ENCODE data around the gene FCN1.
A peak's percentile ranks its signal among the peaks of the same experiment; 100 is the strongest.

Gene FCN1

DNA sequence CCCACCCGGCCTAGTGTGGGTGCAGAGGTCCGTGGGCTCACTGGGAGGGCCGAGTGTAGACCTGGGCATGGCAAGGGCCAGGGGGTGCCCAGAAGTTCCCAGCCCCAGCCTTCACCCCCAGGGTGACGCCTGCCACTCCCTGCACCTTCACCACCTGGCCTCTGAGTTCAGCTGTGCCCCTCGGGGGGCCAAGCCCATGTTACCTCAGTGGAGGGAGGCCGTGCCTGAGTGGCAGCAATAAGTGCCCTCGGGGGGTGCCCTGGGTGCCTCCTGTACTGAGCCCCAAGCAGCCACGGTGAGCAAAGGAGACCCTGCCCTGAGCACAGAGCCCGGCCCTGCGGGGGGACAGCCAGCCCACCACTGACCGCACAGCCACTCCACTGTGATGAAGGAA, 47.4 kb downstream of the FCN1 start:
- Histone ChIP-seq H2BK5ac (ENCODE audit: low read length) (peak overlapping the region; percentile 49), H4K91ac (ENCODE audit: low read depth, low read length, poor library complexity) (no peak overlapping the region), H3K4ac (ENCODE audit: low read length) (no peak overlapping the region), H3K4me3 (ENCODE audit: low read length in 2 of 2) (no peak overlapping the region), H3K36me3 (replicated peaks in 1 of 2; ENCODE audit: control insufficient read depth in 2 of 2, insufficient read depth in 2 of 2, low read length in 2 of 2) (no peaks in the 10 kb centered on the region), H2BK120ac (ENCODE audit: low read depth, low read length) (no peak overlapping the region), H3K27me3 (ENCODE audit: control insufficient read depth in 3 of 3, insufficient read depth in 3 of 3, low read depth in 1 of 3, low read length in 3 of 3) (no peaks in the 10 kb centered on the region), H2AFZ (ENCODE audit: low read length) (no peak overlapping the region), H3K79me1 (ENCODE audit: low read depth, low read length) (no peaks in the 10 kb centered on the region), H4K8ac (ENCODE audit: low read depth, low read length) (peak overlapping the region; percentile 65), H3K23ac (ENCODE audit: low read depth, low read length, poor library complexity) (no peak overlapping the region), H3K9ac (ENCODE audit: low read depth, low read length, poor library complexity) (peak overlapping the region; percentile 4), H3K4me2 (ENCODE audit: insufficient read depth, low read length, poor library complexity, severe bottlenecking) (no peak overlapping the region), H3K14ac (ENCODE audit: low read length) (peak overlapping the region; percentile 56), H3K18ac (ENCODE audit: low read length) (peak overlapping the region; percentile 83), H3K27ac (replicated peaks; ENCODE audit: low read length) (no peak overlapping the region), H2AK5ac (ENCODE audit: low read depth, low read length) (peak overlapping the region; percentile 89), H3K9me3 (replicated peaks in 1 of 2; ENCODE audit: control insufficient read depth in 2 of 2, insufficient read depth in 1 of 2, low read depth in 1 of 2, low read length in 2 of 2) (peaks cover 0 to 2% of the 10 kb centered on the region in 2 donors), H3K4me1 (ENCODE audit: control insufficient read depth in 2 of 2, insufficient read depth in 1 of 2, low read depth in 1 of 2, low read length in 2 of 2) (no peaks in the 10 kb centered on the region), H2BK12ac (ENCODE audit: low read length) (no peak overlapping the region), H2BK15ac (ENCODE audit: low read length) (peak overlapping the region; percentile 67)
- DNase-seq (ENCODE audit: low spot score): no peak
- no CpG with 5 or more reads among the region's 11 CpGs for WGBS, 2 donors (ENCODE audit: extremely low coverage in 2 of 2, insufficient read length in 2 of 2, insufficient replicate concordance in 1 of 2)

GRCh38 chr9:134869554-134870300, 48.0 kb downstream of the FCN1 start:
- H4K8ac ChIP-seq (ENCODE audit: low read depth, low read length): no peak overlapping the region
- WGBS, 2 donors (ENCODE audit: extremely low coverage in 2 of 2, insufficient read length in 2 of 2, insufficient replicate concordance in 1 of 2): no CpG with 5 or more reads among the region's 17 CpGs

GRCh38 chr9:134868751-134869553, 48.8 kb downstream of the FCN1 start:
- Histone ChIP-seq H3K23ac (ENCODE audit: low read depth, low read length, poor library complexity) (no peak overlapping the region), H2AFZ (ENCODE audit: low read length) (no peak overlapping the region), H2BK5ac (ENCODE audit: low read length) (no peak overlapping the region), H3K9ac (ENCODE audit: low read depth, low read length, poor library complexity) (no peak overlapping the region), H3K4ac (ENCODE audit: low read length) (no peak overlapping the region), H3K27ac (replicated peaks; ENCODE audit: low read length) (no peak overlapping the region), H3K4me3 (ENCODE audit: low read length in 2 of 2) (no peak overlapping the region), H2BK15ac (ENCODE audit: low read length) (peak overlapping the region; percentile 87), H3K14ac (ENCODE audit: low read length) (peak overlapping the region; percentile 56), H2AK5ac (ENCODE audit: low read depth, low read length) (peak overlapping the region; percentile 43), H4K91ac (ENCODE audit: low read depth, low read length, poor library complexity) (peak overlapping the region; percentile 30), H4K8ac (ENCODE audit: low read depth, low read length) (no peak overlapping the region), H2BK120ac (ENCODE audit: low read depth, low read length) (peak overlapping the region; percentile 41), H2BK12ac (ENCODE audit: low read length) (peak overlapping the region; percentile 2), H3K18ac (ENCODE audit: low read length) (peak overlapping the region; percentile 15), H3K27me3 (ENCODE audit: control insufficient read depth in 3 of 3, insufficient read depth in 3 of 3, low read depth in 1 of 3, low read length in 3 of 3) (no peaks in the 10 kb centered on the region), H3K79me1 (ENCODE audit: low read depth, low read length) (no peaks in the 10 kb centered on the region), H3K9me3 (replicated peaks in 1 of 2; ENCODE audit: control insufficient read depth in 2 of 2, insufficient read depth in 1 of 2, low read depth in 1 of 2, low read length in 2 of 2) (peaks cover 0 to 2% of the 10 kb centered on the region in 2 donors), H3K4me1 (ENCODE audit: control insufficient read depth in 2 of 2, insufficient read depth in 1 of 2, low read depth in 1 of 2, low read length in 2 of 2) (no peaks in the 10 kb centered on the region), H3K4me2 (ENCODE audit: insufficient read depth, low read length, poor library complexity, severe bottlenecking) (no peak overlapping the region), H3K36me3 (replicated peaks in 1 of 2; ENCODE audit: control insufficient read depth in 2 of 2, insufficient read depth in 2 of 2, low read length in 2 of 2) (no peaks in the 10 kb centered on the region)
- WGBS, 2 donors (ENCODE audit: extremely low coverage in 2 of 2, insufficient read length in 2 of 2, insufficient replicate concordance in 1 of 2): no CpG with 5 or more reads among the region's 25 CpGs
- DNase-seq (ENCODE audit: low spot score): no peak

More at GRCh38 chr9:134869554-134870300, 48.0 kb downstream of the FCN1 start:
- H3K4me2 ChIP-seq (ENCODE audit: insufficient read depth, low read length, poor library complexity, severe bottlenecking): no peak overlapping the region
- H3K27ac ChIP-seq (replicated peaks; ENCODE audit: low read length): no peak overlapping the region
- H3K79me1 ChIP-seq (ENCODE audit: low read depth, low read length): no peaks in the 10 kb centered on the region
- H2BK5ac ChIP-seq (ENCODE audit: low read length): peak overlapping the region; percentile 49
- H3K18ac ChIP-seq (ENCODE audit: low read length): peak overlapping the region; percentile 57
- H4K91ac ChIP-seq (ENCODE audit: low read depth, low read length, poor library complexity): no peak overlapping the region
- DNase-seq (ENCODE audit: low spot score): no peak
- peak overlapping the region; percentile 56 for H3K14ac ChIP-seq (ENCODE audit: low read length)
- no peaks in the 10 kb centered on the region for H3K4me1 ChIP-seq (ENCODE audit: control insufficient read depth in 2 of 2, insufficient read depth in 1 of 2, low read depth in 1 of 2, low read length in 2 of 2)
- H3K4ac ChIP-seq (ENCODE audit: low read length): no peak overlapping the region
- H3K4me3 ChIP-seq (ENCODE audit: low read length in 2 of 2): no peak overlapping the region
- H3K9me3 ChIP-seq (replicated peaks in 1 of 2; ENCODE audit: control insufficient read depth in 2 of 2, insufficient read depth in 1 of 2, low read depth in 1 of 2, low read length in 2 of 2): peaks cover 0 to 2% of the 10 kb centered on the region in 2 donors
- peak overlapping the region; percentile 41 for H2BK12ac ChIP-seq (ENCODE audit: low read length)
- no peak overlapping the region for H2BK120ac ChIP-seq (ENCODE audit: low read depth, low read length)
- H2AFZ ChIP-seq (ENCODE audit: low read length): no peak overlapping the region
- H3K9ac ChIP-seq (ENCODE audit: low read depth, low read length, poor library complexity): peak overlapping the region; percentile 4
- no peaks in the 10 kb centered on the region for H3K27me3 ChIP-seq (ENCODE audit: control insufficient read depth in 3 of 3, insufficient read depth in 3 of 3, low read depth in 1 of 3, low read length in 3 of 3)
- no peaks in the 10 kb centered on the region for H3K36me3 ChIP-seq (replicated peaks in 1 of 2; ENCODE audit: control insufficient read depth in 2 of 2, insufficient read depth in 2 of 2, low read length in 2 of 2)
- peak overlapping the region; percentile 89 for H2AK5ac ChIP-seq (ENCODE audit: low read depth, low read length)
- no peak overlapping the region for H2BK15ac ChIP-seq (ENCODE audit: low read length)
- H3K23ac ChIP-seq (ENCODE audit: low read depth, low read length, poor library complexity): no peak overlapping the region

Measured in neuronal stem cell (in vitro differentiated cells).